Gastrocnemius medialis (tissue), 4 donors: ENCODE results near the gene SUPT5H. TPM values are rescaled to one million over a fixed set of nuclear protein-coding genes. Genes with fewer than 3 reads are reported as not detected.

Source experiments
- ATAC-seq, 2 donors: fragments of 150-250 bp; one replicate each; pipeline ENCODE4 v1.9.1; 2016
- DNase-seq, 2 donors: peaks; one replicate each; pipeline ENCODE4 v3.0.0-alpha.2; 2019
- H3K27ac ChIP-seq, 4 donors: fragments of 200-600 bp; sonication (generic); 1 replicate in 1 of 4; 2 replicates in 3 of 4; pipeline ENCODE4 v1.5.1; 2016 to 2018; ENCODE audit warnings: mild to moderate bottlenecking in 2 of 4, moderate library complexity in 1 of 4
- H3K27me3 ChIP-seq, 3 donors: fragments of 200-600 bp; sonication (generic) in 2 of 3; 1 replicate in 1 of 3; 2 replicates in 2 of 3; pipeline versions ENCODE4 v1.5.1 to v1.6.0; 2016 to 2019; ENCODE audit warnings: mild to moderate bottlenecking in 1 of 3, moderate library complexity in 1 of 3
- H3K36me3 ChIP-seq, 2 donors: fragments of 200-600 bp; sonication (generic) in 1 of 2; one replicate each; pipeline ENCODE4 v1.5.1; 2017 to 2018
- H3K4me1 ChIP-seq, 2 donors: fragments of 200-600 bp; sonication (generic) in 1 of 2; one replicate each; pipeline ENCODE4 v1.5.1; 2016 to 2017; ENCODE audit warnings: mild to moderate bottlenecking in 2 of 2
- H3K4me3 ChIP-seq, 4 donors: fragments of 200-600 bp; sonication (generic) in 3 of 4; 1 replicate in 1 of 4; 2 replicates in 3 of 4; pipeline ENCODE4 v1.5.1; 2016 to 2019; ENCODE audit warnings: mild to moderate bottlenecking in 2 of 4
- H3K9me3 ChIP-seq, 3 donors: fragments of 200-600 bp; sonication (generic) in 2 of 3; 1 replicate in 1 of 3; 2 replicates in 2 of 3; pipeline ENCODE4 v1.5.1; 2016 to 2019
- POLR2A ChIP-seq, 2 donors: fragments of 450-650 bp; IDR thresholded peaks; one replicate each; pipeline ENCODE4 v1.6.1; 2017; ENCODE audit warnings: antibody characterized with exemption in 2 of 2, mild to moderate bottlenecking in 2 of 2, moderate library complexity in 2 of 2
- in situ Hi-C, 4 donors: fragments of 200-750 bp; cut with MboI; loops; one replicate each; pipeline versions ENCODE4 v1.15.0 to v1.8.0; 2017; ENCODE audit warnings: low sequenced_read_pairs in 4 of 4
- intact Hi-C: fragments of 100-400 bp; cut with DNase I; formaldehyde crosslinking; loops from one replicate; pipeline ENCODE4 v1.15.1; 2023; ENCODE audit warnings: low total_unique reads
- total RNA-seq, 4 donors: library from RNA; depleted of rRNA; stranded (reverse); fragments of >200 nt; gene quantifications; one replicate each; pipeline versions ENCODE4 v1.1.0 to v1.2.3, GENCODE V29; 2016
- TF ChIP-seq, protein P1 (sequence below), 5 experiments: fragments of 450-650 bp in 3 of 5; fragments of 200-600 bp in 2 of 5; sonication (generic) in 2 of 5; IDR thresholded peaks in 4 of 5; conservative IDR thresholded peaks in 1 of 5; 1 replicate in 4 of 5; 2 replicates in 1 of 5; pipeline ENCODE4 v1.5.1; 2016 to 2019; ENCODE audit warnings: antibody characterized with exemption in 5 of 5, mild to moderate bottlenecking in 3 of 5, moderate library complexity in 3 of 5

Gene SUPT5H
- total RNA-seq, 4 donors from 2014 or later, result 60.7 to 148 (median 108) TPM

DNA sequence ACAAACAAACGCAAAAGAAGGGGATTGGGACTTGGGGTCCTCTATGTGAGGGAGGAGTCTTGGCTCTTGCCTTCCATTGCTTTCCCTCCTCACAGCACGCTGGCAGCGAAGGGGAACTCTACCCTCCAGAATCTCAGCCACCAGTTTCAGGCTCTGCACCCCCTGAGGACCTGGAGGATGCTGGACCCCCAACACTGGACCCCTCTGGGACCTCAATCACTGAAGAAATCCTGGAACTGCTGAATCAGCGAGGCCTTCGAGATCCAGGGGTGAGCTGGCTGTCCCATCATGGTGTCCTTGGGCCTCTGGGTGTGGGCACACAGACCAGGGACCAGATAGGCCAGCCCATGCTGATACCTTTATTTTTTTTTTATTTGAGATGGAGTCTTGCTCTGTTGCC, 23.4 kb upstream of the SUPT5H start:
- no peak for DNase-seq

DNA sequence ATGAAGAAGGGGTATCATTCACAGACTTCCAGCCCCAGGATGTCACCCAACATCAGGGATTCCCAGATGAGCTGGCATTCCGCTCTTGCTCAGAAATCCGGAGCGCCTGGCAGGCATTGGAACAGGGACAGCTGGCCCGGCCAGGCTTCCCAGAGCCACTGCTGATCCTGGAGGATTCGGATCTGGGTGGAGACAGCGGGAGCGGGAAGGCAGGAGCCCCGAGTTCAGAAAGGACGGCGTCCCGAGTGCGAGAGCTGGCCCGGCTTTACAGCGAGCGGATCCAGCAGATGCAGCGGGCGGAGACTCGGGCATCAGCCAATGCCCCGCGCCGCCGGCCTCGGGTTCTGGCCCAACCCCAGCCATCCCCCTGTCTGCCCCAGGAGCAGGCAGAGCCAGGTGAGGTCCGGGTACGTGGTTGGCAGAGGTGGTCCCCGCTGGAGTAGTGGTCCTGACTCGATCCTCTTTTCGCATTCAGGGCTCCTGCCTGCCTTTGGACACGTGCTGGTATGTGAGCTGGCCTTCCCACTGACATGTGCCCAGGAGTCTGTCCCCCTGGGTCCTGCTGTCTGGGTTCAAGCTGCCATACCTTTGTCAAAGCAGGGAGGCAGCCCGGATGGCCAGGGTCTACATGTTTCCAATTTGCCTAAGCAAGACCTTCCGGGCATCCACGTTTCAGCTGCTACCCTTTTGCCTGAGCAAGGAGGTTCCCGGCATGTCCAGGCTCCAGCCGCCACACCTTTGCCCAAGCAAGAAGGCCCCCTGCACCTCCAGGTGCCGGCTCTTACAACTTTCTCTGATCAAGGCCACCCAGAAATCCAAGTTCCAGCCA, 21.9 kb upstream of the SUPT5H start:
- Histone ChIP-seq H3K27me3 (no peaks in the 10 kb centered on the region), H3K27ac (no peak overlapping the region), H3K4me3 (no peak overlapping the region), H3K36me3 (no peaks in the 10 kb centered on the region), H3K4me1 (peaks cover 1 to 4% of the 10 kb centered on the region in 2 donors), H3K9me3 (no peaks in the 10 kb centered on the region)
- in situ Hi-C loops, result no loop called here
- DNase-seq, result no peak
- intact Hi-C loops, result no loop called here
- no peak for TF ChIP-seq POLR2A (IDR thresholded peaks at IDR 0.05)
- TF ChIP-seq, protein P1, sequence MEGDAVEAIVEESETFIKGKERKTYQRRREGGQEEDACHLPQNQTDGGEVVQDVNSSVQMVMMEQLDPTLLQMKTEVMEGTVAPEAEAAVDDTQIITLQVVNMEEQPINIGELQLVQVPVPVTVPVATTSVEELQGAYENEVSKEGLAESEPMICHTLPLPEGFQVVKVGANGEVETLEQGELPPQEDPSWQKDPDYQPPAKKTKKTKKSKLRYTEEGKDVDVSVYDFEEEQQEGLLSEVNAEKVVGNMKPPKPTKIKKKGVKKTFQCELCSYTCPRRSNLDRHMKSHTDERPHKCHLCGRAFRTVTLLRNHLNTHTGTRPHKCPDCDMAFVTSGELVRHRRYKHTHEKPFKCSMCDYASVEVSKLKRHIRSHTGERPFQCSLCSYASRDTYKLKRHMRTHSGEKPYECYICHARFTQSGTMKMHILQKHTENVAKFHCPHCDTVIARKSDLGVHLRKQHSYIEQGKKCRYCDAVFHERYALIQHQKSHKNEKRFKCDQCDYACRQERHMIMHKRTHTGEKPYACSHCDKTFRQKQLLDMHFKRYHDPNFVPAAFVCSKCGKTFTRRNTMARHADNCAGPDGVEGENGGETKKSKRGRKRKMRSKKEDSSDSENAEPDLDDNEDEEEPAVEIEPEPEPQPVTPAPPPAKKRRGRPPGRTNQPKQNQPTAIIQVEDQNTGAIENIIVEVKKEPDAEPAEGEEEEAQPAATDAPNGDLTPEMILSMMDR (IDR thresholded peaks at IDR 0.05 in 4 of 5, conservative IDR thresholded peaks at IDR 0.05 in 1 of 5), result no peak
- no peak for ATAC-seq

More for the DNA sequence above, 23.4 kb upstream of the SUPT5H start:
- Histone ChIP-seq H3K4me3 (no peak overlapping the region), H3K36me3 (no peaks in the 10 kb centered on the region), H3K9me3 (no peaks in the 10 kb centered on the region), H3K27me3 (no peaks in the 10 kb centered on the region), H3K27ac (no peak overlapping the region), H3K4me1 (no peaks in the 10 kb centered on the region)
- intact Hi-C loops, result no loop called here
- ATAC-seq, result no peak
- TF ChIP-seq, protein P1 (IDR thresholded peaks at IDR 0.05 in 4 of 5, conservative IDR thresholded peaks at IDR 0.05 in 1 of 5), result no peak
- TF ChIP-seq POLR2A (IDR thresholded peaks at IDR 0.05), result no peak
- in situ Hi-C loops, result no loop called here

DNA sequence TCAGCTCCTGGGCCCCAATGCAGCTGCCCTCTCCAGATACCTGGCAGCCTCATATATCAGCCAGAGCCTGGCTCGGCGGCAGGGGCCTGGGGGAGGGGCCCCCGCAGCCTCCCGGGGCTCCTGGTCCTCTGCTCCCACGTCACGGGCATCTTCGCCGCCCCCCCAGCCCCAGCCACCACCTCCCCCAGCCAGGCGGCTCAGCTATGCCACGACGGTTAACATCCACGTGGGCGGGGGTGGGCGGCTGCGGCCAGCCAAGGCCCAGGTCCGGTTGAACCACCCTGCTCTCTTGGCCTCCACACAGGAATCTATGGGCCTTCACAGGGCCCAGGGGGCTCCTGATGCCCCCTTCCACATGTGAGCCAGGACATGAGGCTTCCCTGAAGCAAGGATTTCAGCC, 20.4 kb upstream of the SUPT5H start:
- H3K36me3 ChIP-seq, result no peaks in the 10 kb centered on the region
- no peaks in the 10 kb centered on the region for H3K27me3 ChIP-seq
- H3K4me3 ChIP-seq, result no peak overlapping the region
- H3K9me3 ChIP-seq, result no peaks in the 10 kb centered on the region
- no peak for DNase-seq
- TF ChIP-seq, protein P1 (IDR thresholded peaks at IDR 0.05 in 4 of 5, conservative IDR thresholded peaks at IDR 0.05 in 1 of 5), result no peak
- no peak for TF ChIP-seq POLR2A (IDR thresholded peaks at IDR 0.05)
- in situ Hi-C loops, result loop anchor here in 2 of 4 donors (25.0 kb wide), 2 partner anchors 112 to 412 kb away; partner anchors contain the start of genes DYRK1B (in 2 of the 2), FBL (in 2 of the 2), EID2 (in 1 of the 2) and EID2B (in 1 of the 2)
- ATAC-seq, result no peak
- H3K4me1 ChIP-seq, result peaks cover 2 to 11% of the 10 kb centered on the region in 2 donors
- intact Hi-C loops, result no loop called here
- H3K27ac ChIP-seq, result no peak overlapping the region

- TF ChIP-seq, protein P1 (IDR thresholded peaks at IDR 0.05 in 4 of 5, conservative IDR thresholded peaks at IDR 0.05 in 1 of 5), result no peak
- TF ChIP-seq POLR2A (IDR thresholded peaks at IDR 0.05), result no peak
- no peaks in the 10 kb centered on the region for H3K27me3 ChIP-seq
- no peaks in the 10 kb centered on the region for H3K36me3 ChIP-seq
- H3K4me1 ChIP-seq, result peaks cover 5 to 11% of the 10 kb centered on the region in 2 donors
- DNase-seq (no peak), ATAC-seq (no peak)
- no peaks in the 10 kb centered on the region for H3K9me3 ChIP-seq
- in situ Hi-C loops (loop anchor here in 2 of 4 donors (25.0 kb wide), 2 partner anchors 112 to 412 kb away; partner anchors contain the start of genes DYRK1B (in 2 of the 2), FBL (in 2 of the 2), EID2 (in 1 of the 2) and EID2B (in 1 of the 2)), intact Hi-C loops (no loop called here)
- no peak overlapping the region for H3K4me3 ChIP-seq
- H3K27ac ChIP-seq, result no peak overlapping the region
These were observed 19.6 kb upstream of the SUPT5H start for GRCh38 chr19:39425744-39426143.
